GM18951 (cell line): ENCODE data around the gene G6PC2.

Source experiments
- POLR2A ChIP-seq: IDR thresholded peaks from 4 replicates; pipeline ENCODE4 v1.6.1; 2011; ENCODE audit warnings: mild to moderate bottlenecking; ENCODE audit not compliant: insufficient read length, insufficient read depth; ENCODE audit errors: extremely low read depth
- in situ Hi-C: fragments of 300-500 bp; cut with MboI; formaldehyde crosslinking; loops from one replicate; pipeline ENCODE4 v1.12.0; 2022; ENCODE audit warnings: low sequenced_read_pairs, mixed read lengths, inconsistent platforms; ENCODE audit not compliant: unreplicated experiment

Gene G6PC2

DNA sequence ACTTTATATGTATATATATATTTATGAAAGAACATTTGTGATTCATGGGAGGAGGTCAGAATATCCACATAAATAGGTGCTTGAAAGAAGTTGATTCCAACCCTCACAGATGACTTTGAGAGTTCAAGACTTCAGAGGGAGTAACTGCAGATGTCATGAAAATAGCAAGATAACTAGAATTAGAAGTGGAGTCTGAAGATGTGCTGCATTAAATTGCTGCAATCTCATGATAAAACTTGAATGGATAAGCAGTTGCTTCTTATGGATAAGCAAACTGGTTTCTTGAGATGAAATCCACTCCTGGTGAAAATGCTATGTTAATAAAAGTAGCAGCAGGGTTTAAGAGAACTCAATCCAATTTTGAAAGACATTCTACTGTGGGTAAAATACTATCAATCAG, 40.2 kb downstream of the G6PC2 start:
- no peak for TF ChIP-seq POLR2A
- in situ Hi-C loops, result no loop called here

GRCh38 chr2:168944065-168944464, 43.0 kb downstream of the G6PC2 start:
- in situ Hi-C loops, result no loop called here
- TF ChIP-seq POLR2A, result no peak

DNA sequence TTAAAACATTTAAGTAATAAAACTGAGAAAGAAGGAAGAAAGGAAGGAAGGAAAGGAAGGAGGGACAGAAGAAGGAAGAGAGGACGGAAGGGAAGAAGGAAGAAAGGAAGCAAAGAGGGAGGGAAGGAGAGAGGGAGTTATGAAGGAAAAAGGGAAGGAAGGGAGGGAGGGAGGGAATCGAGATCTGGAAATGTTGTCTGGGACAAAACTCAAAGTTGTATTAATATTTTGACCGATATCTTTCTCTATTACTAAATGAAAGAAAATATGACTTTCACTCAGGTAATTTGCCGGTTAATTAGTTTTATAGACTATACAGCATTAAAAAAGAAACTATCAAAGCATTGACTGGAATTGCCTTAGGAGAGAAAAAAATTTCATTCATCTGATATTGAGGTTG, 44.4 kb downstream of the G6PC2 start:
- no peak for TF ChIP-seq POLR2A
- in situ Hi-C loops, result no loop called here

GRCh38 chr2:168948621-168949212, 47.6 kb downstream of the G6PC2 start:
- no peak for TF ChIP-seq POLR2A
- in situ Hi-C loops, result no loop called here

GRCh38 chr2:168949324-168949723, 48.2 kb downstream of the G6PC2 start:
- in situ Hi-C loops, result no loop called here

DNA sequence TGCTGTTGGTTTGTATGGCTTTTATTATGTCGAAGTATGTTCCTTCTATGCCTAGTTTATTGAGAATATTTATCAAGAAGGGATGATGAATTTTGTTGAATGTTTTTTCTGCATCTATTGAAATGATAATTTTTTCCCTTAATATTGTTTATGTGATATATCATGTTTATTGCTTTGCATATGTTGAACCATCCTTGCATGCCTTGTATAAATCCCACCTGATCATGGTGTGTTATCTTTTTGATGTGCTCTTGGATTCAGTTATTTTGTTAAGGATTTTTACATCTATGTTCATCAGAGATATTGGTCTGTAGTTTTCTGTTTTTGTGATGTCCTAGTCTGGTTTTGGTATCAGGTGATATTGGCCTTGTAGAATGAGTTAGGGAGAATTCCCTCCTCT, 50.8 kb downstream of the G6PC2 start:
- TF ChIP-seq POLR2A, result no peak
- in situ Hi-C loops, result loop anchor here (25.0 kb wide), 1 partner anchor 160 kb away; no protein-coding TSS in a partner anchor

More at GRCh38 chr2:168949324-168949723, 48.2 kb downstream of the G6PC2 start:
- TF ChIP-seq POLR2A, result no peak

- no peak for TF ChIP-seq POLR2A
- in situ Hi-C loops, result loop anchor here (25.0 kb wide), 1 partner anchor 160 kb away; no protein-coding TSS in a partner anchor
These were observed 51.3 kb downstream of the G6PC2 start for GRCh38 chr2:168952424-168952823.

- in situ Hi-C loops, result loop anchor here (25.0 kb wide), 1 partner anchor 158 kb away; no protein-coding TSS in a partner anchor
- no peak for TF ChIP-seq POLR2A
These were observed 53.2 kb downstream of the G6PC2 start for GRCh38 chr2:168954256-168954655.

- TF ChIP-seq POLR2A, result no peak
- in situ Hi-C loops, result loop anchor here (25.0 kb wide), 1 partner anchor 157 kb away; no protein-coding TSS in a partner anchor
These were observed 54.2 kb downstream of the G6PC2 start for GRCh38 chr2:168955321-168955720.

DNA sequence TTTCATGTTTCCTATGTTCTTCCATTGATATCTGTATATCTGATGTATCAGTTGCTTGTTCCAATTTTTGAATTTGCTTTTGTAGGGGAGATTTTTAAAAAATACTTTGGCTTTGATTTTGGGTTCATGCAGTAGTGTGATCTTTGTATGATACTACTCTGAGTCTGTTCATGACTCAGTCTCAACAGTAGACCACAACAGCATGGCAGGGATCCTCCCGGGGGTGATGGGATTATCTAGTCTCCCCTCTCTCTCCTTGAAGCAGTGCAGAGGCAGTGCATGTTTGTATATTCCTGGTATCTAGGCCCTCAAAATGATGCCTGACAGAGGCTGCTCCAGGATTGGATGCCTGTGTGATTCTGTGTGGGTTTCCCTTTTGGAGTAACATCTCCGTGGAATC, 55.3 kb downstream of the G6PC2 start:
- in situ Hi-C loops, result loop anchor here (25.0 kb wide), 1 partner anchor 156 kb away; no protein-coding TSS in a partner anchor
- TF ChIP-seq POLR2A, result no peak
